GM19324 (cell line): ENCODE measurements around the gene CA6.
"Not testable (repeated sequence)": the region's sequence is repeated elsewhere in the genome, so short reads cannot be mapped to it uniquely, and the experiment has no call there.

ENCODE experiments used
- ATAC-seq: cut with Tn5 transposase; IDR thresholded peaks from one replicate; pipeline ENCODE4 v1.9.1; 2021; ENCODE audit warnings: mild to moderate bottlenecking, moderate library complexity; ENCODE audit not compliant: unreplicated experiment, low FRiP score

Gene CA6

DNA sequence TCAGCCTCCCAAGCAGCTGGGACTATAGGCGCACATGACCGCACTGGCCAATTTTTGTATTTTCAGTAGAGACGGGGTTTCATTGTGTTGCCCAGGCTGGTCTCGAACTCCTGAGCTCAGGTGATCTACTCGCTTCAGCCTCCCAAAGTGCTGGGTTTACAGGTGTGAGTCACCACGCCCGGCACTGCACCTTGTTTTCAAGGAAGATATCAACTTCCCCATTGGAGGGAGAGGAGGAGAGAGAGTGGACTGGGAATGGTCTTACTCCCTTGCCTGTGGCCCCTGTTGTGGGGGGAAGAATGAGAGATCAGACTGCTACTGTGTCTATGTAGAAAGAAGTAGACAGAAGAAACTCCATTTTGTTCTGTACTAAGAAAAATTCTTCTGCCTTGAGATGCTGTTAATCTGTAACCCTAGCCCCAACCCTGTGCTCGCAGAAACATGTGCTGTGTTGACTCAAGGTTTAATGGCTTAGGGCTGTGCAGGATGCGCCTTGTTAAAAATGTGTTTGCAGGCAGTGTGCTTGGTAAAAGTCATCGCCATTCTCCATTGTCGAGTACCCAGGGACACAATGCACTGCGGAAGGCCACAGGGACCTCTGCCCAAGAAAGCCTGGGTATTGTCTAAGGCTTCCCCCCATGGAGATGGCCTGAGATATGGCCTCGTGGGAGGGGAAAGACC, 56.0 kb downstream of the CA6 start:
- not testable (repeated sequence) for ATAC-seq

DNA sequence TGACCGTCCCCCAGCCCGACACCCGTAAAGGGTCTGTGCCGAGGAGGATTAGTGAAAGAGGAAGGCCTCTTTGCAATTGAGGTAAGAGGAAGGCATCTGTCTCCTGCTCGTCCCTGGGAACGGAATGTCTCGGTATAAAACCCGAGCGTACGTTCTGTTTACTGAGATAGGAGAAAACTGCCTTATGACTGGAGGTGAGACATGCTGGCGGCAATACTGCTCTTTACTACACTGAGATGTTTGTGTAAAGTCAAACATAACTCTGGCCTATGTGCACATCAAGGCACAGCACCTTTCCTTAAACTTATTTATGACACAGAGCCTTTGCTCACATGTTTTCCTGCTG, 56.5 kb downstream of the CA6 start:
- not testable (repeated sequence) for ATAC-seq

- no peak for ATAC-seq
Observed at GRCh38 chr1:9004031-9004699, 58.5 kb downstream of the CA6 start.

GRCh38 chr1:9004700-9005394, 59.2 kb downstream of the CA6 start:
- no peak for ATAC-seq

DNA sequence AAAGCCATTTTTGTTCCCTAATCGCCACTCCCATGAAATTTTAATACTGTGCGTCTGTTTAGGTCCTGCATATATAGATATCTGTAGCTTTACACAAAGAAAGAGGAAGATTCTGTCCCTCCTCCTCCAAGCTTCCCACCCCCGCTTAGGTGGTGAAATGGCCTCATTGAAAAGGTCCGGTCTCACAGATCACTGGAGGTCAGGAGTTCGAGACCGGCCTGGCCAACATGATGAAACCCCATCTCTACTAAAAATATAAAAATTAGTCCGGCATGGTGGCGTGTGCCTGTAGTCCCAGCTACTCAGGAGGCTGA, 59.7 kb downstream of the CA6 start:
- no peak for ATAC-seq

GRCh38 chr1:9006956-9007615, 61.4 kb downstream of the CA6 start:
- ATAC-seq: no peak

GRCh38 chr1:9008236-9008635, 62.6 kb downstream of the CA6 start:
- no peak for ATAC-seq

- ATAC-seq: no peak
Observed at GRCh38 chr1:9009438-9010370, 64.0 kb downstream of the CA6 start.

DNA sequence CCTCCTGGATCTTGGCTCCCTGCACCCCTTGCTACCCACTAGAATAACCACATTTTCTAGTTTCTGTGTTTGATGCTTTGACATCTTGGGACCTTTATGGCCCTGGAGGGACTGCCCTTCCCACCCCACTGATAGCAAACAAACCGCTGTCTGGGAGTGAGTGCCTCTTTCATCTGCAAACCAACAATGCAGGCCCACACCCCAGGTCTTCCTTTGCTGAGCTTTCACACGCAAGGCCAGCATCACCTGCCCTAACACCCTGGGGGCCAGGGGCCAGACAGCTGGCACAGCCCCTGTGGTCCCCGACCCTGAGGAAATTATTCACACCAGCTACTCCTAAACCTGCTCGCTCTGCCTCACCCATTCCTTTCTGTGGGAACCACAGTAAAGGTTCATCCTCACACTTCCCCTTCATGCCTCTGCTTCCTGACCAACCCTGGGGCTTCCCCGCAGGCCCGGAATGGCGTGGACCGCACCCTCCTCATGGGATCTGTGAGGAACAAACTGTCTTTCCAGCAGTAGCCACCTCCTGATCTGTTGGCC, 65.2 kb downstream of the CA6 start:
- no peak for ATAC-seq

DNA sequence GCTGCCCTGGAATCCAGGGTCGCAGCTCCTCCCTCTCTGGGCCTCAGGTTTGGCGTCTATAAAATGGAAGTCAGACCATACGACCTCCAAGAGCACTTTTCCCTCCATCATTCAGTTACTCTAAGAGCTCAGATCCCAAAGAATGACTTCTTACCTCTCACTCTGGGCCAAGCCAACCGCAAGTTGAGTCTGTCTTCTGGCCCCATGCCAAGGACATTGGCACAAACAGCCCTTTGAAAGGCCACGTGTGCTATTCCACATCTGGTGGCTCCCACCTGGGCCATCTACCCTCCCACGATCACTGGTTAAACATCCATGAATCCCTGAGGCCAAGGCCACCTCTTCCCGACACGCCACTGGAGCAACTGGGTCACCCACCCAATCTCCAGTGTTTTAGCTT, 68.2 kb downstream of the CA6 start:
- no peak for ATAC-seq

DNA sequence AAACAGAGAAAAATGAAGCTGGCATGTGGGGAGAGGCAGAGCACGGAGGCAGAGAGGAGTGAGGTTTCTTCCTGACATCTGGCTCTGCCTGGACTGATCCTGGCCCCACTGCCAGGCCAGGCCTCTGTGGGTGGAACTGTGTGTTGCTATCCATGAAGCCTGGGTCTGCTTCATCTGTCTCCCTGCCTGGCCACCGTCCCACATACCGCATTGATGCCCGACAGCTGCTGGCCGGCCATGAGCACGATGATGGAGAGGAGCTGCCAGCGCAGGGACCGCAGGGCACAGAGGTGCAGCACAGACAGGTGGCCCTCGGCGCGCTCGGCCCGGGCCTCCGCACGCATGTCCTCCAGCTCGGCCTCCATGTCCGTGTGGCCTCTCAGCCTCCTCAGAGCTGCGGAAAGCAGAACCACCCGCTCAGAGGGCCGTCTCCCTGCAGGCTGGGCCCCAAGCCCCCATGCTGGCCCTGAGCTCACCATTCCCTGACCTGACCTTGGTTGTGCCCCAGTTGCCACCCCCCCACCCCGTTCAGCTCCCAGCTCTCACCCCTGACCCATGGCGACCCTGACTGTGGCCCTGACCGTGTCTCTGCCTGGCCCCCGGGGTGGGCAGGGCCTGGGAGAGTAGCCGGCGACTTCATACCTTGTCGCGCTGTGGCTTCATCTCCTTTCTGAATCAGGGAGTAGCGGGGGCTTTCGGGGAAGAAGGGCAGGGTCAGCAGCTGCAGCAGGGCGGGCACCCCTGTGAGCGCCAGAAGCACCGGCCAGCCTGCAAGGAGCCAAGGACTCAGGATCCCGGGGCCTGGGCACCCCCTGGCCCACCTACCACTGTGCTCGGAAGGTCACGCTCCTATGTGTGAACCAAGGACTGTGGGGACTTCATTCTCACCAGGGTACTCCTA, 69.1 kb downstream of the CA6 start:
- no peak for ATAC-seq

GRCh38 chr1:9016455-9016854, 70.8 kb downstream of the CA6 start:
- no peak for ATAC-seq

DNA sequence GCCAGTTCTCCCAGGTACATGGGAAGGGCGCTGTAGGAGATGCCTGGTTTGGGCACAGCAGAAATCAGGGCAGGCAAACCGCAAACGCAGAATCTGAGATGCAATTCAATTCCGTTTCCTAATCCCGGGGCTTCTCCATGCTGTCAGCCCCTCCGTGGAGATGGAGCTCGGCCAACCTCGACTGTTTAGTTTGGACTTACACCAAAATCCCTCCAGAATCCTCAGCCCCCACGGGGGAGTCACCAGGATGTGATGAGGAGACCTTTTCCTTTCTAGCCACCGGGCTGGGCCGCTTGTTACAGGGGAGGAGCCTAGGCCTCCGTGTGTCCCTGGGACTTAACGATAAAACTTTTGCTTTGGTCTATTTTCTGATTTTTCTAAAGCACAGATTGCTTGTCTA, 72.7 kb downstream of the CA6 start:
- ATAC-seq: no peak

GRCh38 chr1:9019896-9020295, 74.2 kb downstream of the CA6 start:
- no peak for ATAC-seq

DNA sequence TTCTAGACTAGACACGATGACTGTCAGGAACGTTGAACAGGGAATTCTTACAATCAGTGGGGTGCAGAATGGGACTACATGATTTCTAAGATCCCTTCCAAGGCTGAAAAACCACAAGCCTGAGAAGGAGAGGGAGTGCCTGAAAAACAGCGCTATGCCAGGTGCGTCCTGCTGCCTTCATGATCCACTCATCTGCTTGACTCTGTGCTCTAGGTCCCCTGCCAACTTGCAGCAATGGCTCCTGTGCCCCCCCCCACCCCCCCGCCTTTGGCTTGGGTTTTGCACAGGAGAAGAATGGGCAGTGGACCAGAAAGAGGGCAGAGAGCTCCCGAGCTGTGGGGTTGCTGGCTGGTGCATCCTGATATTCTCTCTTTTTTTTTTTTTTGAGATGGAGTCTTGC, 74.6 kb downstream of the CA6 start:
- no peak for ATAC-seq

- not testable (repeated sequence) for ATAC-seq
Observed at GRCh38 chr1:9022026-9022738, 76.5 kb downstream of the CA6 start.

GRCh38 chr1:9022773-9023172, 77.1 kb downstream of the CA6 start:
- ATAC-seq: no peak
